OCI-LY7 (cell line): ENCODE results near the gene DRC7.

Experiments used
- CTCF ChIP-seq: fragments of 200-600 bp; sonication (generic); conservative IDR thresholded peaks from 2 replicates; pipeline ENCODE4 v1.5.1; 2014; ENCODE audit warnings: mild to moderate bottlenecking, antibody characterized with exemption, low read length, moderate library complexity, mixed read lengths
- EZH2phosphoT487 ChIP-seq: fragments of 200-600 bp; sonication (generic); IDR thresholded peaks from 2 replicates; pipeline ENCODE4 v1.6.1; 2018; ENCODE audit warnings: low read depth, borderline replicate concordance, mild to moderate bottlenecking, mixed run types, antibody characterized with exemption, low read length, moderate library complexity, mixed read lengths

DNA sequence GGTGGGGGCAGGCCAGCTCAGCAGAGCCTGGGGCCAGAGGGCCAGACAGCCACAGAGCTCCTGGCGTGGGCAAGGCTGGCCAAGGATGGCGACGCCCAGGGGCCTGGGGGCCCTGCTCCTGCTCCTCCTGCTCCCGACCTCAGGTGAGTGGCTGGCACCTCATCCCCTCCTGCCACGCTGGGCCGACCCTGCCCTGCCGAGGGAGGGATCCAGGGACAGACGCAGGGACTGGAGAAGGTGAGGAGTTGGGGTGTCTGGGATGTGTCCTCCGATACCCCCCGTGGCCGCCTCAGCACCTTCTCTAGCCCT, 26.4 kb upstream of the DRC7 start, which contains the start of gene ADGRG3:
- no peak; the same call in 1 of the 2 replicates for TF ChIP-seq CTCF
- no peak for TF ChIP-seq EZH2phosphoT487
